ENCODE data around the gene PAPSS2. TPM values are rescaled to one million over a fixed set of nuclear protein-coding genes. Genes with fewer than 3 reads are reported as not detected.

PAPSS2 gene
- total RNA-seq, 4 donors from 2014 or later, result 4.4 to 20.1 (median 14.1) TPM

DNA sequence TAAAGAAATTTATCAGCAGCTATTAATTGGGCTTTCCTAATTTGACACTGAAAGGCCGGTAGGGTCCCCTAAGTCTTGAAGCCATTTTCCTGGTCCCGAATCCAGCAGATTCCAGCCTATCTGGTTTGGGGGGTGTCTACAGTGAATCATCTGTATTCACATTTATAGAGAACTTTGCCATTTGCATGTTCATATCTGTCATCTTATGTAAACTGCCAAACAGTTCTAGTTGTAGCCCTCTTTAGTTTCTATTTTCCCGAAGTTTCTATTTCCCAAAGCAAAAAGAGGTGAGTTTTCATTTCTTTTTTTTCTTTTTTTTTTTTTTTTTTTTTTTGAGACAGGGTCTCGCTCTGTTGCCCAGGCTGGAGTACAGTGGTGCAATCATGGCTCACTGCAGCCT, 47.6 kb downstream of the PAPSS2 start:
- H3K9me3 ChIP-seq, result no peaks in the 10 kb centered on the region
- peaks cover 0 to 4% of the 10 kb centered on the region in 2 donors for H3K36me3 ChIP-seq
- 94 to 100% methylated on average over 2 to 3 of the region's 4 CpGs for WGBS, 2 donors (ENCODE audit: low coverage in 1 of 2)
- H3K27ac ChIP-seq, result no peak overlapping the region
- no peak for TF ChIP-seq EP300 (IDR thresholded peaks at IDR 0.05)
- TF ChIP-seq, protein P1, sequence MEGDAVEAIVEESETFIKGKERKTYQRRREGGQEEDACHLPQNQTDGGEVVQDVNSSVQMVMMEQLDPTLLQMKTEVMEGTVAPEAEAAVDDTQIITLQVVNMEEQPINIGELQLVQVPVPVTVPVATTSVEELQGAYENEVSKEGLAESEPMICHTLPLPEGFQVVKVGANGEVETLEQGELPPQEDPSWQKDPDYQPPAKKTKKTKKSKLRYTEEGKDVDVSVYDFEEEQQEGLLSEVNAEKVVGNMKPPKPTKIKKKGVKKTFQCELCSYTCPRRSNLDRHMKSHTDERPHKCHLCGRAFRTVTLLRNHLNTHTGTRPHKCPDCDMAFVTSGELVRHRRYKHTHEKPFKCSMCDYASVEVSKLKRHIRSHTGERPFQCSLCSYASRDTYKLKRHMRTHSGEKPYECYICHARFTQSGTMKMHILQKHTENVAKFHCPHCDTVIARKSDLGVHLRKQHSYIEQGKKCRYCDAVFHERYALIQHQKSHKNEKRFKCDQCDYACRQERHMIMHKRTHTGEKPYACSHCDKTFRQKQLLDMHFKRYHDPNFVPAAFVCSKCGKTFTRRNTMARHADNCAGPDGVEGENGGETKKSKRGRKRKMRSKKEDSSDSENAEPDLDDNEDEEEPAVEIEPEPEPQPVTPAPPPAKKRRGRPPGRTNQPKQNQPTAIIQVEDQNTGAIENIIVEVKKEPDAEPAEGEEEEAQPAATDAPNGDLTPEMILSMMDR (IDR thresholded peaks at IDR 0.05), result no peak
- no peak for TF ChIP-seq POLR2AphosphoS5 (IDR thresholded peaks at IDR 0.05)
- no peak for TF ChIP-seq POLR2A (IDR thresholded peaks at IDR 0.05)
- H3K4me1 ChIP-seq, result no peaks in the 10 kb centered on the region
- ATAC-seq, result no peak
- H3K4me3 ChIP-seq, result no peak overlapping the region
- H3K27me3 ChIP-seq, result no peaks in the 10 kb centered on the region

DNA sequence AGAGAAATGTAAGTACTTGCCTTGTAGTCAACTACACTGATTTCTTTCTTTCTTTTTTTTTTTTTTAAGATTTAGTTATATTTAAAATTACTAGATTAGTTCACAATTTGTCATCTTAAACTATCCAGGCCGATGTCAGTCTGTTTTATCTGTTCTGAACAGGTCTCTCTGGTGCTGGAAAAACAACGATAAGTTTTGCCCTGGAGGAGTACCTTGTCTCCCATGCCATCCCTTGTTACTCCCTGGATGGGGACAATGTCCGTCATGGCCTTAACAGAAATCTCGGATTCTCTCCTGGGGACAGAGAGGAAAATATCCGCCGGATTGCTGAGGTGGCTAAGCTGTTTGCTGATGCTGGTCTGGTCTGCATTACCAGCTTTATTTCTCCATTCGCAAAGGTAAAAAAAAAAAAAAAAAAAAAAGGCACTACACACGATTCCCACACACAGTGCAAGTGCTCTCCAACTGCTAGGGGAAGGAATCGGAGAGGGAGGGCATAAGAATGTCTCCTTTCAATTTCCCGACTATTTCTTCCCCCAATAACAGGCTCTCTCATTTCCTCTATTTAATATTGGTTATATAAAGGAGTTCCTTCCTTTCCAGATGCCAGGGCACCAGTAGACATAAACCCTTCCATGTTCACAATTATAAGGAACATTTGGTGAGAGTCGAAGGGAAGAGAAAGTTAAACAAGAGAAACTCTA, 53.4 kb downstream of the PAPSS2 start:
- peaks cover 0 to 4% of the 10 kb centered on the region in 2 donors for H3K36me3 ChIP-seq
- H3K4me3 ChIP-seq, result no peak overlapping the region
- TF ChIP-seq POLR2A (IDR thresholded peaks at IDR 0.05), result no peak
- TF ChIP-seq, protein P1 (IDR thresholded peaks at IDR 0.05), result no peak
- TF ChIP-seq EP300 (IDR thresholded peaks at IDR 0.05), result no peak
- no peak for TF ChIP-seq POLR2AphosphoS5 (IDR thresholded peaks at IDR 0.05)
- WGBS, 2 donors (ENCODE audit: low coverage in 1 of 2), result 44 to 61% methylated on average over 4 to 10 of the region's 11 CpGs
- peak overlapping the region in 1 of 4 donors; percentile 13 for H3K27ac ChIP-seq
- no peaks in the 10 kb centered on the region for H3K9me3 ChIP-seq
- H3K4me1 ChIP-seq, result peaks cover 0 to 16% (median 0%) of the 10 kb centered on the region in 3 donors
- no peaks in the 10 kb centered on the region for H3K27me3 ChIP-seq
- no peak for ATAC-seq

DNA sequence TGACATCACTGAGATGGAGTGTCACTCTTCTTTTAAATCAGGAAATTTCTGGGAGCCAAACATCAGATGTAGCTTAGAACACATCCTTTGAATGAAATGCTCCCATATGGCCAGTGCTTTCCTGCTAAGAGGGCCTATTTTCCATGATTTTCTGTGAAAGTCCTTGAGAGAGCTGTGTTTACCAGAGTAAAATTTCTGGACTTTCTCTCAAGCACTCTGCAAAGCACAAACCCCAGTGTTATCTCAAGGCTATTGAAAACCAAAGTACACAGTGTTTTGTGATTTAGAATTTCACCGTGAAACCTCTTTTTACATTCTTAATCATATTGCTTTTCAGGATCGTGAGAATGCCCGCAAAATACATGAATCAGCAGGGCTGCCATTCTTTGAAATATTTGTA, 54.0 kb downstream of the PAPSS2 start:
- no peaks in the 10 kb centered on the region for H3K27me3 ChIP-seq
- ATAC-seq, result no peak
- H3K4me3 ChIP-seq, result no peak overlapping the region
- no peak for TF ChIP-seq EP300 (IDR thresholded peaks at IDR 0.05)
- TF ChIP-seq POLR2A (IDR thresholded peaks at IDR 0.05), result no peak
- TF ChIP-seq, protein P1 (IDR thresholded peaks at IDR 0.05), result no peak
- no peak for TF ChIP-seq POLR2AphosphoS5 (IDR thresholded peaks at IDR 0.05)
- 33 to 71% methylated on average over 3 of the region's 3 CpGs for WGBS, 2 donors (ENCODE audit: low coverage in 1 of 2)
- no peaks in the 10 kb centered on the region for H3K9me3 ChIP-seq
- H3K27ac ChIP-seq, result peak overlapping the region in 1 of 4 donors; percentile 13
- peaks cover 0 to 16% (median 0%) of the 10 kb centered on the region in 3 donors for H3K4me1 ChIP-seq
- H3K36me3 ChIP-seq, result peaks cover 0 to 4% of the 10 kb centered on the region in 2 donors

DNA sequence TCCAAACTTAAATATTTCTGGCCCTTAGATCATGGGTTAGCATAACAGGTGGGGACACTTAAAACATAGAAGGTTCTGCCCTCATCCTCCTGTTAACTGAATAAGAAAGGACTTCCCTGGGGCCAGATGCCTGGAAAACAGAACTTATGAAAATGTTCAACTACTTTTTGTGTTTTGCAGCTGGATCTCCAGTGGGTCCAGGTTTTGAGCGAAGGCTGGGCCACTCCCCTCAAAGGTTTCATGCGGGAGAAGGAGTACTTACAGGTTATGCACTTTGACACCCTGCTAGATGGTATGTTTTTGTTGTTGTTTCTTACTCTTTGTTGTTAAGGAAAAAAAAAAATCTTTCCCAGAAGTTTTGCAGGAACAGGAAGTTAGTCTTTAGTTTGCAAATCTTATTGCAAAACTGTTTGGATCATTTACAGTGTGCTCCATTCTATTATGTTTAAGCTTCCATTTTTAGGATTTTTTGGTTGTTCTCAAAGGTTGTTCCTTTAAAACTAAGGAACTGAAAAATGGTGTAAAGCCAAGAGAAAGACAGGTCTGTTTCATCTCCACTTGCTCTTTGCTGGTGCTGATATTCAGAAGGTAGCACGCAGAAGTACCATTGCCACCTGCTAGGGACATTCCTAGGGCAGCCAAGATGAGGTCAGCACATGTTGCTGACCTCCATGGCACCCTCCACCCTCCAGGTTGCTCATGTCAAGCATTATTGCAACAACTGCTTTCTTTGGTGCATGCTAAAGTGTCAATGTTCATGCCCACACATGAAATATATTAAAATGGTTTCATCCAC, 56.1 kb downstream of the PAPSS2 start:
- Histone ChIP-seq H3K4me3 (no peak overlapping the region), H3K27ac (peak overlapping the region in 3 of 4 donors; percentile 48 to 63 (median 50)), H3K27me3 (no peaks in the 10 kb centered on the region), H3K4me1 (peaks cover 0 to 16% (median 0%) of the 10 kb centered on the region in 3 donors), H3K36me3 (no peaks in the 10 kb centered on the region), H3K9me3 (no peaks in the 10 kb centered on the region)
- WGBS, 2 donors (ENCODE audit: low coverage in 1 of 2), result 63 to 74% methylated on average over 3 of the region's 3 CpGs
- TF ChIP-seq POLR2AphosphoS5 (IDR thresholded peaks at IDR 0.05) (no peak), POLR2A (IDR thresholded peaks at IDR 0.05) (no peak), EP300 (IDR thresholded peaks at IDR 0.05) (no peak)
- TF ChIP-seq, protein P1 (IDR thresholded peaks at IDR 0.05), result no peak
- ATAC-seq, result peak; percentile 41
